GM18511 (cell line): ENCODE results near the gene FAF1.
A peak's percentile ranks its signal among the peaks of the same experiment; 100 is the strongest.

ENCODE experiments used
- ATAC-seq: cut with Tn5 transposase; IDR thresholded peaks from one replicate; pipeline ENCODE4 v1.9.1; 2021; ENCODE audit warnings: mild to moderate bottlenecking, moderate library complexity; ENCODE audit not compliant: unreplicated experiment

FAF1 gene

GRCh38 chr1:50521703-50522102 lies 438.4 kb downstream of the FAF1 start:
- ATAC-seq = peak; percentile 80

- ATAC-seq = no peak
Observed at GRCh38 chr1:50517488-50517887, 442.6 kb downstream of the FAF1 start.

- no peak for ATAC-seq
Observed at GRCh38 chr1:50516056-50516455, 444.0 kb downstream of the FAF1 start.

- ATAC-seq = no peak
Observed at GRCh38 chr1:50508040-50508586, 452.0 kb downstream of the FAF1 start.

- ATAC-seq = no peak
Observed at GRCh38 chr1:50505427-50505826, 454.6 kb downstream of the FAF1 start.

GRCh38 chr1:50503515-50503914 lies 456.6 kb downstream of the FAF1 start:
- ATAC-seq = no peak

GRCh38 chr1:50502147-50502546 lies 457.9 kb downstream of the FAF1 start:
- ATAC-seq = peak; percentile 84

GRCh38 chr1:50497007-50497406 lies 463.1 kb downstream of the FAF1 start:
- no peak for ATAC-seq

GRCh38 chr1:50493710-50494109 lies 466.4 kb downstream of the FAF1 start:
- ATAC-seq = no peak

GRCh38 chr1:50492142-50492541 lies 467.9 kb downstream of the FAF1 start:
- no peak for ATAC-seq

- no peak for ATAC-seq
Observed at GRCh38 chr1:50491142-50491541, 468.9 kb downstream of the FAF1 start.

- ATAC-seq = no peak
Observed at GRCh38 chr1:50490640-50491039, 469.4 kb downstream of the FAF1 start.

- ATAC-seq = no peak
Observed at GRCh38 chr1:50488876-50489275, 471.2 kb downstream of the FAF1 start.

- ATAC-seq = no peak
Observed at GRCh38 chr1:50488356-50488755, 471.7 kb downstream of the FAF1 start.

- no peak for ATAC-seq
Observed at GRCh38 chr1:50487725-50488124, 472.3 kb downstream of the FAF1 start.

GRCh38 chr1:50481142-50481736 lies 478.8 kb downstream of the FAF1 start:
- no peak for ATAC-seq

GRCh38 chr1:50476800-50477199 lies 483.3 kb downstream of the FAF1 start:
- ATAC-seq = peak; percentile 91

GRCh38 chr1:50474859-50475809 lies 484.9 kb downstream of the FAF1 start:
- ATAC-seq = no peak

GRCh38 chr1:50473513-50473912 lies 486.6 kb downstream of the FAF1 start:
- no peak for ATAC-seq

GRCh38 chr1:50471967-50472366 lies 488.1 kb downstream of the FAF1 start:
- ATAC-seq = no peak

GRCh38 chr1:50462964-50463363 lies 497.1 kb downstream of the FAF1 start:
- ATAC-seq = no peak

- no peak for ATAC-seq
Observed at GRCh38 chr1:50458507-50458906, 501.6 kb downstream of the FAF1 start.
